Right atrium auricular region (tissue), 2 donors: ENCODE results near the gene TRPM6. TPM values are rescaled to one million over a fixed set of nuclear protein-coding genes. Genes with fewer than 3 reads are reported as not detected.

ENCODE experiments used
- DNase-seq: peaks from one replicate; pipeline ENCODE4 v3.0.0-alpha.2; 2019; ENCODE audit warnings: low spot score
- H3K27ac ChIP-seq, 2 donors: fragments of 200-600 bp; sonication (generic); 1 replicate in 1 of 2; 2 replicates in 1 of 2; pipeline ENCODE4 v1.5.1; 2016 to 2019
- H3K27me3 ChIP-seq, 2 donors: fragments of 200-600 bp; sonication (generic); one replicate each; pipeline versions ENCODE4 v1.5.1 to v1.6.0; 2017 to 2019
- H3K36me3 ChIP-seq: fragments of 200-600 bp; sonication (generic); one replicate; pipeline ENCODE4 v1.5.1; 2016
- H3K4me1 ChIP-seq, 2 donors: fragments of 200-600 bp; sonication (generic); one replicate each; pipeline versions ENCODE4 v1.5.1 to v1.6.0; 2017 to 2019
- H3K4me3 ChIP-seq, 2 donors: fragments of 200-600 bp; sonication (generic); 1 replicate in 1 of 2; 2 replicates in 1 of 2; pipeline ENCODE4 v1.5.1; 2017 to 2019; ENCODE audit warnings: mild to moderate bottlenecking in 1 of 2, moderate library complexity in 1 of 2
- H3K9me3 ChIP-seq, 2 donors: fragments of 200-600 bp; sonication (generic); one replicate each; pipeline ENCODE4 v1.5.1; 2019
- total RNA-seq, 2 donors: library from RNA; depleted of rRNA; stranded (reverse); fragments of >200 nt; gene quantifications; one replicate each; pipeline ENCODE4 v1.1.0, GENCODE V29; 2016
- TF ChIP-seq, protein P1 (sequence below), 2 donors: fragments of 200-600 bp; sonication (generic); IDR thresholded peaks; one replicate each; pipeline ENCODE4 v1.5.1; 2019; ENCODE audit warnings: antibody characterized with exemption in 2 of 2

TRPM6 gene
- total RNA-seq, 2 donors from 2014 or later: 0.19 to 0.83 TPM

DNA sequence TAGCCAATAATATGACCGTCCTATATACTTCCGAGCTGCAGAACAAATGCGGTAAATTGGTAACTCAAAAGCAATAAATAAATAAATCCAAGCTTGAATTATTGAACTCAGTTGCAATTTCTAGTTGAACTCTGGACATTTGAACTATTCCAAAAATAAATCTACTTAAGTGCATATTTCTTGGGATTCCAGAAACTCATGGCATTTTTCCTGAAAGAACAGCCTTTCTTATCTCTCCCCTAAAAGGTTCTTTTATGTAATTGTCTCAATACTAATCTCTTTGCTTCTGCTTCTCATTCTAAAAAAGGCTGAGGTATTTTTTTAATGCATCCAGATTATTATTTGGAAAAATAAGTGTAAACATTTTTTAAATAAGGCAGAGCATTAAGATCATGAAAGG lies 131.7 kb downstream of the TRPM6 start:
- no peaks in the 10 kb centered on the region for H3K4me1 ChIP-seq

DNA sequence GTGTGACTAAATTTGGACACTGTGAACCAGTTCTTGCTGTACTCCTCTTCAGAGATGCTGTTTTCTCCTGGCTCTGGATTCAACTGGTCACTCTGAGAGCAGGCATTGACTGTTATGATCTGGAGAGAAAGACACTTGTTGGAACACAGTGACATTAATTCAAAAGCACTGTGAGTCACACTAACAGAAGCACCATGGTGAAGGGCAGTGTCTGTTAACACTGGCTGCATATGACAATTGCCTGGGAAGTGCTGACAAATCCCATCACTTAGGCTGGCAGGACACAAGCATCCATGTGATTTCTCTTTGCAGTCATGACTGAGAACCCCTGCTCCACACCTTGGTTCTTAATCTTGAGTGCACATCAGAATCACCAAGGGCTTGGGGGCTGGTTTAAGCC lies 132.4 kb downstream of the TRPM6 start:
- no peak overlapping the region for H3K4me3 ChIP-seq
- DNase-seq: no peak
- H3K27ac ChIP-seq: no peak overlapping the region
- H3K36me3 ChIP-seq: no peaks in the 10 kb centered on the region
- TF ChIP-seq, protein P1, sequence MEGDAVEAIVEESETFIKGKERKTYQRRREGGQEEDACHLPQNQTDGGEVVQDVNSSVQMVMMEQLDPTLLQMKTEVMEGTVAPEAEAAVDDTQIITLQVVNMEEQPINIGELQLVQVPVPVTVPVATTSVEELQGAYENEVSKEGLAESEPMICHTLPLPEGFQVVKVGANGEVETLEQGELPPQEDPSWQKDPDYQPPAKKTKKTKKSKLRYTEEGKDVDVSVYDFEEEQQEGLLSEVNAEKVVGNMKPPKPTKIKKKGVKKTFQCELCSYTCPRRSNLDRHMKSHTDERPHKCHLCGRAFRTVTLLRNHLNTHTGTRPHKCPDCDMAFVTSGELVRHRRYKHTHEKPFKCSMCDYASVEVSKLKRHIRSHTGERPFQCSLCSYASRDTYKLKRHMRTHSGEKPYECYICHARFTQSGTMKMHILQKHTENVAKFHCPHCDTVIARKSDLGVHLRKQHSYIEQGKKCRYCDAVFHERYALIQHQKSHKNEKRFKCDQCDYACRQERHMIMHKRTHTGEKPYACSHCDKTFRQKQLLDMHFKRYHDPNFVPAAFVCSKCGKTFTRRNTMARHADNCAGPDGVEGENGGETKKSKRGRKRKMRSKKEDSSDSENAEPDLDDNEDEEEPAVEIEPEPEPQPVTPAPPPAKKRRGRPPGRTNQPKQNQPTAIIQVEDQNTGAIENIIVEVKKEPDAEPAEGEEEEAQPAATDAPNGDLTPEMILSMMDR (IDR thresholded peaks at IDR 0.05): no peak
- no peaks in the 10 kb centered on the region for H3K4me1 ChIP-seq
- H3K9me3 ChIP-seq: no peaks in the 10 kb centered on the region
- H3K27me3 ChIP-seq: no peaks in the 10 kb centered on the region

More for the DNA sequence above, 131.7 kb downstream of the TRPM6 start:
- TF ChIP-seq, protein P1 (IDR thresholded peaks at IDR 0.05): no peak
- no peaks in the 10 kb centered on the region for H3K36me3 ChIP-seq
- no peaks in the 10 kb centered on the region for H3K9me3 ChIP-seq
- no peak overlapping the region for H3K27ac ChIP-seq
- H3K4me3 ChIP-seq: no peak overlapping the region
- no peaks in the 10 kb centered on the region for H3K27me3 ChIP-seq
- no peak for DNase-seq

DNA sequence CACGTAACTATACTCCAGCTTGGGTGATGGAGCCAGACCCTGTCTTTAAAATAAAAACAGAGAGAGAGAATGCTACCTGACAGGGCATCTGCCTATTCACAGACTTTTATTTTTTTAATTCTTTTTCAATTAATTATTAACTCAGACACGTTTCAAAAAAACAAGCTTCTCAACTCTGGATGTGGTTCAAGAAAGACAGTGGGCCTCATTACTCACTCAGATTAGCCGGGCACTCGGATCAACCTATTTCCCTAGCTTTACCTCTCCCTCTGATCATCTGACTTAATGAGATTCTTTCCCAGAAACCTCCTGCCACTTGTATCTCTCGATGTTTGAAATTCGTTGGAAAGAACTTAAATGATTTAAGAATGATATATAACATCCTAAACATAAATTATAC lies 134.1 kb downstream of the TRPM6 start:
- no peaks in the 10 kb centered on the region for H3K36me3 ChIP-seq
- H3K9me3 ChIP-seq: no peaks in the 10 kb centered on the region
- H3K4me3 ChIP-seq: no peak overlapping the region
- no peak overlapping the region for H3K27ac ChIP-seq
- no peaks in the 10 kb centered on the region for H3K4me1 ChIP-seq
- TF ChIP-seq, protein P1 (IDR thresholded peaks at IDR 0.05): no peak
- no peak for DNase-seq
- H3K27me3 ChIP-seq: no peaks in the 10 kb centered on the region

DNA sequence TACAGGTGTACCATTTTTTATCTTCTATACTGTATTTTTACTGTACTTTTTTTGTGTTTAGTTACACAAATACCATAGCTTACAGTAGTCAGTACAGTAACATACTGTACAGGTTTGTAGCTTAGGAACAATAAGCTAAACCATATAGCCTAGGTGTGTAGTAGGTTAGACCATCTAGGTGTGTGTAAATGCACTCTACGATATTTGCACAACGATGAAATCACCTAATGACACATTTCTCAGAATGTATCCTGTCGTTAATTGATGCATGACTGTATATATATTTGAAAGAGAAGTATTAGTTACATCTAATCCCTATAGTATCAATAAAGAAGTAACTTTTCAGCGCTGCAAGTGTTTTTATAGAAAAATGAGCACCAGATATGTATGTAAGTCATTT lies 138.8 kb downstream of the TRPM6 start:
- H3K27me3 ChIP-seq: no peaks in the 10 kb centered on the region
- TF ChIP-seq, protein P1 (IDR thresholded peaks at IDR 0.05): no peak

DNA sequence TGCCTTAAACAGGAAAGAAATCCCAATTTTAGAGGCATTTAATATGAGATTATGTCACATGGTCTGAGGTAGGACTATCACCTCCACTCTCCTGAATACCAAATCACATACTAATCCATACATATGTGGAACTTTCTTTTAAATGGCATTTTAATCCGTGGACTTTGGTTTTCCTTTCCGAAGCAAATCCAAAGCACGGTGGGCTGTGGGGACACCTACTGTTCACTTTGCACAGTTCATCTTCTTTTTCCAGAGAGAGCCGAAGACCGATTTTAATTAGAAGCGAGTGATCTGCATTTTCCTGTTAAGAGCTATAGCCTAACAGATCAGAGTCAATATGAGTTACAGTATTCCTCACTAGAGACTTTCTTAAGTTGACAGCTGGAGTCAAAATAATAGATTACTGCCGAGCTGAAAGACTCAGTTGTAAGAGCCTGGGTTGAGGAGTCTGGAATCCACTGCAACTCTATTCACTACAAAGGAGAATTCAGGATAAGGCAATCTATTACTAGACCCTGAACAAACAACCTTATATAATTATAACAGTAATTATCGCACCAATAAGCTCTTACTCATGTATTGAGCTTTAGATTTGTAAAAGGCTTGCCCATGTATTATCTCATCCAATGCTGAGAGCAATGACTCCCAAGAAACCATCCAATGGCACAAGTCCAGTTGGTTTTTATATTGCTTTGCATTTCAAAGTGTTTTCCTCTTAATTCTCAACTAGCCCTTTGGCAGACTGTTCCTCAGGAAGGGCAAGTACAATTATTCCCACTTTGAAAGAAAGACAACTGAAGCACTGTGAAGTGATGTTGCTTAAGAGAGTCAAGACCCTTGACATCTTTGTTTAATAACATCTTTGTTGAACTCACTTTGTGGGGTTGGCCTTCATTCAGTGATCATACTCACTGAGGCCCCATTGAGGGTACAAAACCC lies 144.7 kb downstream of the TRPM6 start:
- Histone ChIP-seq H3K36me3 (no peaks in the 10 kb centered on the region), H3K27me3 (no peaks in the 10 kb centered on the region), H3K4me1 (no peaks in the 10 kb centered on the region), H3K4me3 (no peak overlapping the region), H3K27ac (no peak overlapping the region), H3K9me3 (no peaks in the 10 kb centered on the region)
- TF ChIP-seq, protein P1 (IDR thresholded peaks at IDR 0.05): peak; percentile 32 to 70
- no peak for DNase-seq

More for the DNA sequence above, 138.8 kb downstream of the TRPM6 start:
- Histone ChIP-seq H3K4me1 (no peaks in the 10 kb centered on the region), H3K27ac (no peak overlapping the region), H3K9me3 (no peaks in the 10 kb centered on the region), H3K4me3 (no peak overlapping the region), H3K36me3 (no peaks in the 10 kb centered on the region)
- DNase-seq: no peak
